Progenitor cell of endocrine pancreas (in vitro differentiated cells): ENCODE data around the gene RPS23. TPM values are rescaled to one million over a fixed set of nuclear protein-coding genes. Genes with fewer than 3 reads are reported as not detected.

ENCODE experiments used
- DNase-seq: peaks from one replicate; pipeline ENCODE4 v3.0.0; 2021; ENCODE audit warnings: low spot score; ENCODE audit not compliant: unreplicated experiment
- H3K27ac Mint-ChIP-seq: 2 replicates; pipeline ENCODE4 v1.8.0; 2021; ENCODE audit warnings: mild to moderate bottlenecking, moderate library complexity, mixed read lengths
- H3K27me3 Mint-ChIP-seq: 2 replicates; pipeline ENCODE4 v1.8.0; 2021; ENCODE audit warnings: mixed read lengths
- H3K36me3 Mint-ChIP-seq: 2 replicates; pipeline ENCODE4 v1.8.0; 2022; ENCODE audit warnings: mixed read lengths; ENCODE audit not compliant: insufficient read depth
- H3K4me1 Mint-ChIP-seq: 2 replicates; pipeline ENCODE4 v1.8.0; 2021; ENCODE audit warnings: low read depth, mixed read lengths
- H3K4me3 Mint-ChIP-seq: 2 replicates; pipeline ENCODE4 v1.8.0; 2021; ENCODE audit warnings: low read depth, mild to moderate bottlenecking, moderate library complexity, mixed read lengths
- H3K9me3 Mint-ChIP-seq: 2 replicates; pipeline ENCODE4 v1.8.0; 2021; ENCODE audit warnings: low read depth, mixed read lengths
- CTCF ChIP-seq: fragments of 200-600 bp; sonication (generic); IDR thresholded peaks from one replicate; pipeline ENCODE4 v1.5.0; 2021; ENCODE audit warnings: antibody characterized with exemption, mild to moderate bottlenecking; ENCODE audit not compliant: unreplicated experiment
- total RNA-seq: library from RNA; stranded (reverse); gene quantifications from 2 replicates; pipeline ENCODE4 v1.2.1, GENCODE V29; 2021

RPS23 gene
- total RNA-seq, 1 donor from 2014 or later: 1,896 TPM

GRCh38 chr5:82291420-82291819, 13.3 kb upstream of the RPS23 start:
- Mint-ChIP-seq H3K27ac (no peak overlapping the region), H3K4me3 (no peak overlapping the region), H3K27me3 (no peaks in the 10 kb centered on the region), H3K4me1 (peaks cover 13% of the 10 kb centered on the region), H3K9me3 (no peaks in the 10 kb centered on the region), H3K36me3 (no peaks in the 10 kb centered on the region)
- no peak for TF ChIP-seq CTCF
- no peak for DNase-seq

- no peak overlapping the region for H3K27ac Mint-ChIP-seq
- no peak overlapping the region for H3K4me3 Mint-ChIP-seq
- TF ChIP-seq CTCF: no peak
- DNase-seq: no peak
- H3K9me3 Mint-ChIP-seq: no peaks in the 10 kb centered on the region
- no peaks in the 10 kb centered on the region for H3K27me3 Mint-ChIP-seq
- peaks cover 13% of the 10 kb centered on the region for H3K4me1 Mint-ChIP-seq
- no peaks in the 10 kb centered on the region for H3K36me3 Mint-ChIP-seq
Measured at GRCh38 chr5:82290908-82291307, 12.8 kb upstream of the RPS23 start.

GRCh38 chr5:82290005-82290404, 11.9 kb upstream of the RPS23 start:
- TF ChIP-seq CTCF: no peak
- no peaks in the 10 kb centered on the region for H3K36me3 Mint-ChIP-seq
- no peak overlapping the region for H3K27ac Mint-ChIP-seq
- DNase-seq: no peak
- H3K4me1 Mint-ChIP-seq: peaks cover 13% of the 10 kb centered on the region
- no peaks in the 10 kb centered on the region for H3K9me3 Mint-ChIP-seq
- no peak overlapping the region for H3K4me3 Mint-ChIP-seq
- no peaks in the 10 kb centered on the region for H3K27me3 Mint-ChIP-seq

- no peak overlapping the region for H3K27ac Mint-ChIP-seq
- H3K36me3 Mint-ChIP-seq: no peaks in the 10 kb centered on the region
- no peak overlapping the region for H3K4me3 Mint-ChIP-seq
- peaks cover 8% of the 10 kb centered on the region for H3K4me1 Mint-ChIP-seq
- no peaks in the 10 kb centered on the region for H3K9me3 Mint-ChIP-seq
- H3K27me3 Mint-ChIP-seq: no peaks in the 10 kb centered on the region
- TF ChIP-seq CTCF: no peak
- no peak for DNase-seq
Measured at GRCh38 chr5:82287625-82288024, 9.5 kb upstream of the RPS23 start.

GRCh38 chr5:82285206-82285605, 7.1 kb upstream of the RPS23 start:
- no peak for TF ChIP-seq CTCF
- H3K36me3 Mint-ChIP-seq: no peaks in the 10 kb centered on the region
- no peak overlapping the region for H3K27ac Mint-ChIP-seq
- no peaks in the 10 kb centered on the region for H3K27me3 Mint-ChIP-seq
- peaks cover 6% of the 10 kb centered on the region for H3K4me1 Mint-ChIP-seq
- H3K4me3 Mint-ChIP-seq: no peak overlapping the region
- no peaks in the 10 kb centered on the region for H3K9me3 Mint-ChIP-seq
- DNase-seq: no peak
